GM12891 (cell line): ENCODE results near the gene ACSBG1.

Experiments used
- PAX5 ChIP-seq: IDR thresholded peaks from 2 replicates; pipeline ENCODE4 v1.6.1; 2011; ENCODE audit warnings: low read length, moderate library complexity, mild to moderate bottlenecking; ENCODE audit not compliant: insufficient read depth, severe bottlenecking
- POLR2A ChIP-seq: IDR thresholded peaks from 2 replicates; pipeline ENCODE4 v1.6.1; 2011; ENCODE audit warnings: low read depth, low read length, control low read depth
- POLR2AphosphoS5 ChIP-seq: IDR thresholded peaks from 2 replicates; pipeline ENCODE4 v1.6.1; 2011; ENCODE audit warnings: low read depth, low read length, control low read depth
- POU2F2 ChIP-seq: IDR thresholded peaks from 2 replicates; pipeline ENCODE4 v1.6.1; 2011; ENCODE audit warnings: low read depth, mild to moderate bottlenecking, control low read depth, low read length, moderate library complexity
- SPI1 ChIP-seq: IDR thresholded peaks from 2 replicates; pipeline ENCODE4 v1.6.1; 2011; ENCODE audit warnings: low read depth, low read length, control low read depth
- TAF1 ChIP-seq: IDR thresholded peaks from 2 replicates; pipeline ENCODE4 v1.6.1; 2011; ENCODE audit warnings: low read depth, low read length, control low read depth

GRCh38 chr15:78204351-78205309 is 29.7 kb downstream of the ACSBG1 start:
- no peak for TF ChIP-seq POLR2A
- TF ChIP-seq POLR2AphosphoS5: no peak
- no peak for TF ChIP-seq TAF1
- no peak for TF ChIP-seq SPI1
- no peak for TF ChIP-seq PAX5
- TF ChIP-seq POU2F2: no peak
